ENCODE measurements around the gene PCDHGA10.
"Not testable (repeated sequence)": the region's sequence is repeated elsewhere in the genome, so short reads cannot be mapped to it uniquely, and the experiment has no call there.

PCDHGA10 gene

DNA sequence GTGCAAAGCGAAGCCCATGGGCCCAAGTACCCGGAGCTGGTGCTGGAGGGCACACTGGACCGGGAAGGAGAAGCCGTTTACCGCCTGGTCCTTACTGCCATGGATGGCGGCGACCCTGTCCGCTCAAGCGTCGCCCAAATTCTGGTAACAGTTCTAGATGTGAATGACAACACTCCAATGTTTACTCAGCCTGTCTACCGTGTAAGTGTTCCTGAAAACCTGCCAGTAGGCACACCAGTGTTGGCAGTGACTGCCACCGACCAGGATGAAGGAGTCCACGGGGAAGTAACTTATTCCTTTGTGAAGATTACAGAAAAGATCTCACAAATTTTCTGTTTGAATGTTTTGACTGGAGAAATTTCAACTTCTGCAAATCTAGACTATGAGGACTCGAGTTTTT is 38.2 kb upstream of the PCDHGA10 start:
- Histone ChIP-seq H4K20me1 (ENCODE audit: insufficient read depth, low read length) (no peaks in the 10 kb centered on the region), H3K79me2 (ENCODE audit: low read length) (no peaks in the 10 kb centered on the region), H3K36me3 (replicated peaks; ENCODE audit: low read depth, low read length) (no peaks in the 10 kb centered on the region), H3K4me3 (ENCODE audit: low read length) (no peak overlapping the region), H3K9ac (ENCODE audit: low read length) (no peak overlapping the region), H3K4me1 (ENCODE audit: low read length) (no peaks in the 10 kb centered on the region), H3K4me2 (ENCODE audit: low read length) (no peak overlapping the region), H2AFZ (ENCODE audit: low read depth, low read length) (no peak overlapping the region), H3K27ac (ENCODE audit: low read length) (no peak overlapping the region), H3K9me3 (ENCODE audit: insufficient read depth, low read length) (no peaks in the 10 kb centered on the region), H3K27me3 (ENCODE audit: low read depth, low read length) (no peaks in the 10 kb centered on the region)
- TF ChIP-seq EZH2phosphoT487 (IDR thresholded peaks at IDR 0.05; ENCODE audit: low read depth), result no peak
- TF ChIP-seq, protein P1, sequence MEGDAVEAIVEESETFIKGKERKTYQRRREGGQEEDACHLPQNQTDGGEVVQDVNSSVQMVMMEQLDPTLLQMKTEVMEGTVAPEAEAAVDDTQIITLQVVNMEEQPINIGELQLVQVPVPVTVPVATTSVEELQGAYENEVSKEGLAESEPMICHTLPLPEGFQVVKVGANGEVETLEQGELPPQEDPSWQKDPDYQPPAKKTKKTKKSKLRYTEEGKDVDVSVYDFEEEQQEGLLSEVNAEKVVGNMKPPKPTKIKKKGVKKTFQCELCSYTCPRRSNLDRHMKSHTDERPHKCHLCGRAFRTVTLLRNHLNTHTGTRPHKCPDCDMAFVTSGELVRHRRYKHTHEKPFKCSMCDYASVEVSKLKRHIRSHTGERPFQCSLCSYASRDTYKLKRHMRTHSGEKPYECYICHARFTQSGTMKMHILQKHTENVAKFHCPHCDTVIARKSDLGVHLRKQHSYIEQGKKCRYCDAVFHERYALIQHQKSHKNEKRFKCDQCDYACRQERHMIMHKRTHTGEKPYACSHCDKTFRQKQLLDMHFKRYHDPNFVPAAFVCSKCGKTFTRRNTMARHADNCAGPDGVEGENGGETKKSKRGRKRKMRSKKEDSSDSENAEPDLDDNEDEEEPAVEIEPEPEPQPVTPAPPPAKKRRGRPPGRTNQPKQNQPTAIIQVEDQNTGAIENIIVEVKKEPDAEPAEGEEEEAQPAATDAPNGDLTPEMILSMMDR (IDR thresholded peaks at IDR 0.05; ENCODE audit: low read depth, low read length), result no peak

- not testable (repeated sequence) for H3K27me3 ChIP-seq (ENCODE audit: low read depth, low read length); H3K27ac ChIP-seq (ENCODE audit: low read length); H2AFZ ChIP-seq (ENCODE audit: low read depth, low read length); H3K4me1 ChIP-seq (ENCODE audit: low read length); H3K36me3 ChIP-seq (replicated peaks; ENCODE audit: low read depth, low read length); H4K20me1 ChIP-seq (ENCODE audit: insufficient read depth, low read length); H3K4me3 ChIP-seq (ENCODE audit: low read length); H3K9ac ChIP-seq (ENCODE audit: low read length); H3K79me2 ChIP-seq (ENCODE audit: low read length); H3K4me2 ChIP-seq (ENCODE audit: low read length); H3K9me3 ChIP-seq (ENCODE audit: insufficient read depth, low read length)
These were observed 37.2 kb upstream of the PCDHGA10 start for GRCh38 chr5:141375444-141376155.

DNA sequence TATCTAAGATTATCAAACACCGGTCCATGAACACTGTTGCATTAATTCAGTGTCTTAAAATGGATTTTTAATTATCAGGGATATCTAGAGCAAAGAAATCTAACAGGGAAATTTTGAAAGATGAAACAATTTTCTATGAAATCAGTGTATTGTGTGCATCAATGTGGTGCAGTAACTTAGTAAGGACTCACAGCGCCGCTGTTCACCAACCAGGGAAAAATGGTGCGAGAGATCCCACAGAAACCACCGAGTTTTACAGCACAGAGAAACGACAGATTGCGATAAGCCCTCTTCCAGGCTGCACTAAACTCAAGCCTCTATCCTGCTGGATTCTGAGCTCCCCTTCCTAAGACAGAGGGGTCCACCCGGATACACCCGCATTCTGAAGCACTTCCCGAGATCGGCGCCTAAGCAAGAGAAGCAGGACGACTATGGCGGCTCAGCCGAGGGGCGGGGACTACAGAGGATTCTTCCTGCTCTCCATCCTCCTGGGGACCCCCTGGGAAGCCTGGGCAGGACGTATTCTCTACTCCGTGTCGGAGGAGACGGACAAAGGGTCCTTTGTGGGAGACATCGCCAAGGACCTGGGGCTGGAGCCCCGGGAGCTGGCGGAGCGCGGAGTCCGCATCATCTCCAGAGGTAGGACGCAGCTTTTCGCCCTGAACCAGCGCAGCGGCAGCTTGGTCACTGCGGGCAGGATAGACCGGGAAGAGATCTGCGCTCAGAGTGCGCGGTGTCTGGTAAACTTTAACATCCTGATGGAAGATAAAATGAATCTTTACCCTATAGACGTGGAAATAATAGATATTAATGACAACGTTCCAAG is 30.1 kb upstream of the PCDHGA10 start, which contains the start of gene PCDHGA7:
TSS of gene PCDHGA7 (plus strand) at position 274 of the 826 bp plus-strand sequence. CDS start at position 432, 158 bp downstream.
- no peaks in the 10 kb centered on the region for H3K79me2 ChIP-seq (ENCODE audit: low read length)
- no peaks in the 10 kb centered on the region for H3K27me3 ChIP-seq (ENCODE audit: low read depth, low read length)
- H3K36me3 ChIP-seq (replicated peaks; ENCODE audit: low read depth, low read length), result no peaks in the 10 kb centered on the region
- no peak within 1 kb of the TSS for H3K4me3 ChIP-seq (ENCODE audit: low read length)
- no peaks in the 10 kb centered on the region for H3K9me3 ChIP-seq (ENCODE audit: insufficient read depth, low read length)
- no peak within 1 kb of the TSS for H3K27ac ChIP-seq (ENCODE audit: low read length)
- H3K4me2 ChIP-seq (ENCODE audit: low read length), result no peak within 1 kb of the TSS
- H4K20me1 ChIP-seq (ENCODE audit: insufficient read depth, low read length), result no peaks in the 10 kb centered on the region
- no peaks in the 10 kb centered on the region for H3K4me1 ChIP-seq (ENCODE audit: low read length)
- TF ChIP-seq, protein P1 (IDR thresholded peaks at IDR 0.05; ENCODE audit: low read depth, low read length), result no peak
- no peak for TF ChIP-seq EZH2phosphoT487 (IDR thresholded peaks at IDR 0.05; ENCODE audit: low read depth)
- H3K9ac ChIP-seq (ENCODE audit: low read length), result no peak within 1 kb of the TSS
- no peak within 1 kb of the TSS for H2AFZ ChIP-seq (ENCODE audit: low read depth, low read length)

DNA sequence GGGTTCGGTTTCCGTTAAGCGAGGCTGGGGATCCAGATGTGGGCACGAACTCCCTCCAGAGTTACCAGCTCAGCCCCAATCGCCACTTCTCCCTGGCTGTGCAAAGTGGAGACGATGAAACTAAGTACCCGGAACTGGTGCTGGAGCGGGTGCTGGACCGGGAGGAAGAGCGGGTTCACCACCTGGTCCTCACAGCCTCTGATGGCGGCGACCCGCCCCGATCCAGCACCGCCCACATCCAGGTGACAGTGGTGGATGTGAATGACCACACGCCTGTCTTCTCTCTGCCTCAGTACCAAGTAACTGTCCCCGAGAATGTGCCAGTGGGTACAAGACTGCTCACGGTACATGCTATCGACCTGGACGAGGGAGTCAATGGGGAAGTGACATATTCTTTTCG is 29.4 kb upstream of the PCDHGA10 start:
- no peak overlapping the region for H2AFZ ChIP-seq (ENCODE audit: low read depth, low read length)

More for the DNA sequence above, 29.4 kb upstream of the PCDHGA10 start:
- H3K9me3 ChIP-seq (ENCODE audit: insufficient read depth, low read length), result no peaks in the 10 kb centered on the region
- H3K27me3 ChIP-seq (ENCODE audit: low read depth, low read length), result no peaks in the 10 kb centered on the region
- H3K4me1 ChIP-seq (ENCODE audit: low read length), result no peaks in the 10 kb centered on the region
- no peak overlapping the region for H3K9ac ChIP-seq (ENCODE audit: low read length)
- H3K27ac ChIP-seq (ENCODE audit: low read length), result no peak overlapping the region
- no peaks in the 10 kb centered on the region for H3K36me3 ChIP-seq (replicated peaks; ENCODE audit: low read depth, low read length)
- no peak for TF ChIP-seq EZH2phosphoT487 (IDR thresholded peaks at IDR 0.05; ENCODE audit: low read depth)
- TF ChIP-seq, protein P1 (IDR thresholded peaks at IDR 0.05; ENCODE audit: low read depth, low read length), result no peak
- no peaks in the 10 kb centered on the region for H4K20me1 ChIP-seq (ENCODE audit: insufficient read depth, low read length)
- H3K4me2 ChIP-seq (ENCODE audit: low read length), result no peak overlapping the region
- no peaks in the 10 kb centered on the region for H3K79me2 ChIP-seq (ENCODE audit: low read length)
- H3K4me3 ChIP-seq (ENCODE audit: low read length), result no peak overlapping the region
